ENCODE data around the gene SUMO2. TPM values are rescaled to one million over a fixed set of nuclear protein-coding genes. Genes with fewer than 3 reads are reported as not detected.

The SUMO2 gene
- total and polyA plus RNA-seq, 2 experiments from 2014 or later = 112 to 424 TPM

GRCh38 chr17:75154195-75155106 lies 28.3 kb downstream of the SUMO2 start, which contains the start of gene JPT1:
JPT1 (minus strand) TSS chr17:75154512; CDS start chr17:75154397, 115 bp downstream.
- H3K36me3 ChIP-seq (replicated peaks; ENCODE audit: insufficient read depth, low read depth) = no peaks in the 10 kb centered on the region
- peak within 1 kb of the TSS; percentile 76 for H3K4me2 ChIP-seq
- peak within 1 kb of the TSS; percentile 57 for H3K4me3 ChIP-seq
- no peaks in the 10 kb centered on the region for H3K9me2 ChIP-seq (replicated peaks; ENCODE audit: insufficient read depth)
- no peak within 1 kb of the TSS for H2AFZ ChIP-seq
- H3K9me3 ChIP-seq (ENCODE audit: low read depth) = no peaks in the 10 kb centered on the region
- peak within 1 kb of the TSS; percentile 80 for H3K27ac ChIP-seq
- peak; percentile 99 for DNase-seq (ENCODE audit: low spot score)
- no peaks in the 10 kb centered on the region for H3K27me3 ChIP-seq
- H4K20me1 ChIP-seq (ENCODE audit: insufficient read depth, poor library complexity, severe bottlenecking) = no peaks in the 10 kb centered on the region
- TF ChIP-seq EZH2 (IDR thresholded peaks at IDR 0.05; ENCODE audit: borderline replicate concordance) (no peak), EZH2phosphoT487 (IDR thresholded peaks at IDR 0.05; ENCODE audit: low read depth, severe bottlenecking, unreplicated experiment) (no peak), CTCF (IDR thresholded peaks at IDR 0.05; ENCODE audit: poor library complexity) (no peak)
- 5% methylated on average over 45 of the region's 67 CpGs for WGBS (ENCODE audit: low lambda C conversion rate, missing lambda C conversion rate)
- H3K79me2 ChIP-seq = peaks cover 45% of the 10 kb centered on the region
- peaks cover 7% of the 10 kb centered on the region for H3K4me1 ChIP-seq (ENCODE audit: insufficient read depth)

GRCh38 chr17:75153780-75154194 lies 29.0 kb downstream of the SUMO2 start:
- H3K9me2 ChIP-seq (replicated peaks; ENCODE audit: insufficient read depth) = no peaks in the 10 kb centered on the region
- H3K27ac ChIP-seq = peak overlapping the region; percentile 80
- H2AFZ ChIP-seq = no peak overlapping the region
- no peaks in the 10 kb centered on the region for H3K27me3 ChIP-seq
- no peaks in the 10 kb centered on the region for H3K36me3 ChIP-seq (replicated peaks; ENCODE audit: insufficient read depth, low read depth)
- DNase-seq (ENCODE audit: low spot score) = peak; percentile 44
- peaks cover 7% of the 10 kb centered on the region for H3K4me1 ChIP-seq (ENCODE audit: insufficient read depth)
- H4K20me1 ChIP-seq (ENCODE audit: insufficient read depth, poor library complexity, severe bottlenecking) = no peaks in the 10 kb centered on the region
- 1% methylated on average over 26 of the region's 35 CpGs for WGBS (ENCODE audit: low lambda C conversion rate, missing lambda C conversion rate)
- TF ChIP-seq CTCF (IDR thresholded peaks at IDR 0.05; ENCODE audit: poor library complexity) (no peak), EZH2 (IDR thresholded peaks at IDR 0.05; ENCODE audit: borderline replicate concordance) (no peak), EZH2phosphoT487 (IDR thresholded peaks at IDR 0.05; ENCODE audit: low read depth, severe bottlenecking, unreplicated experiment) (no peak)
- peak overlapping the region; percentile 76 for H3K4me2 ChIP-seq
- H3K79me2 ChIP-seq = peaks cover 52% of the 10 kb centered on the region
- peak overlapping the region; percentile 57 for H3K4me3 ChIP-seq
- no peaks in the 10 kb centered on the region for H3K9me3 ChIP-seq (ENCODE audit: low read depth)

GRCh38 chr17:75152922-75153779 lies 29.6 kb downstream of the SUMO2 start:
- peak; percentile 71 for DNase-seq (ENCODE audit: low spot score)
- peak overlapping the region; percentile 27 for H2AFZ ChIP-seq
- H3K36me3 ChIP-seq (replicated peaks; ENCODE audit: insufficient read depth, low read depth) = no peaks in the 10 kb centered on the region
- H3K9me2 ChIP-seq (replicated peaks; ENCODE audit: insufficient read depth) = no peaks in the 10 kb centered on the region
- under 1% methylated on average over 27 of the region's 28 CpGs for WGBS (ENCODE audit: low lambda C conversion rate, missing lambda C conversion rate)
- no peaks in the 10 kb centered on the region for H4K20me1 ChIP-seq (ENCODE audit: insufficient read depth, poor library complexity, severe bottlenecking)
- TF ChIP-seq EZH2phosphoT487 (IDR thresholded peaks at IDR 0.05; ENCODE audit: low read depth, severe bottlenecking, unreplicated experiment) = no peak
- peak overlapping the region; percentile 80 for H3K27ac ChIP-seq
- no peaks in the 10 kb centered on the region for H3K9me3 ChIP-seq (ENCODE audit: low read depth)
- H3K4me3 ChIP-seq = peak overlapping the region; percentile 57
- no peaks in the 10 kb centered on the region for H3K27me3 ChIP-seq
- peaks cover 7% of the 10 kb centered on the region for H3K4me1 ChIP-seq (ENCODE audit: insufficient read depth)
- peak overlapping the region; percentile 76 for H3K4me2 ChIP-seq
- peaks cover 57% of the 10 kb centered on the region for H3K79me2 ChIP-seq

Data from hepatocyte (in vitro differentiated cells).